DOHH2 (cell line): ENCODE measurements around the gene HHEX.
"Not testable (repeated sequence)": the region's sequence is repeated elsewhere in the genome, so short reads cannot be mapped to it uniquely, and the experiment has no call there.

Source experiments
- H3F3A ChIP-seq: fragments of 200-600 bp; sonication (generic), shearing (Covaris generic); 2 replicates; pipeline ENCODE4 v1.6.0; 2016; ENCODE audit warnings: antibody characterized with exemption, mild to moderate bottlenecking; ENCODE audit not compliant: control insufficient read depth, insufficient read depth
- H3K27ac ChIP-seq: fragments of 200-600 bp; sonication (generic); 2 replicates; pipeline ENCODE4 v1.5.1; 2014; ENCODE audit warnings: low read depth, mild to moderate bottlenecking, low read length, moderate library complexity
- H3K27me3 ChIP-seq: fragments of 200-600 bp; sonication (generic); 2 replicates; pipeline ENCODE4 v1.6.1; 2014; ENCODE audit warnings: mild to moderate bottlenecking, low read length, mixed read lengths; ENCODE audit not compliant: control insufficient read depth
- H3K36me3 ChIP-seq: fragments of 200-600 bp; sonication (generic); 2 replicates; pipeline ENCODE4 v1.6.1; 2014; ENCODE audit warnings: mild to moderate bottlenecking, low read length, moderate library complexity, mixed read lengths; ENCODE audit not compliant: control insufficient read depth
- H3K4me1 ChIP-seq: fragments of 200-600 bp; sonication (generic); 2 replicates; pipeline ENCODE4 v1.6.1; 2014; ENCODE audit warnings: mild to moderate bottlenecking, low read length, mixed read lengths; ENCODE audit not compliant: control insufficient read depth
- H3K4me2 ChIP-seq: fragments of 200-600 bp; sonication (generic); 2 replicates; pipeline ENCODE4 v1.6.0; 2014; ENCODE audit warnings: mild to moderate bottlenecking, low read length, moderate library complexity
- H3K4me3 ChIP-seq: fragments of 200-600 bp; sonication (generic); 2 replicates; pipeline ENCODE4 v1.5.1; 2014; ENCODE audit warnings: mild to moderate bottlenecking, low read length, mixed read lengths
- H3K79me2 ChIP-seq: fragments of 200-600 bp; sonication (generic); 2 replicates; pipeline ENCODE4 v1.6.1; 2014; ENCODE audit warnings: mild to moderate bottlenecking, low read length, mixed read lengths; ENCODE audit not compliant: control insufficient read depth
- H3K9me2 ChIP-seq: fragments of 200-600 bp; sonication (generic); replicated peaks from 2 replicates; pipeline ENCODE4 v1.6.1; 2014; ENCODE audit warnings: mild to moderate bottlenecking, low read length, mixed read lengths; ENCODE audit not compliant: control insufficient read depth
- H3K9me3 ChIP-seq: fragments of 200-600 bp; sonication (generic); 2 replicates; pipeline ENCODE4 v1.6.1; 2014; ENCODE audit warnings: antibody characterized with exemption, low read length, mixed read lengths; ENCODE audit not compliant: control insufficient read depth, insufficient read depth
- H4K20me1 ChIP-seq: fragments of 200-600 bp; sonication (generic); 2 replicates; pipeline ENCODE4 v1.6.0; 2014; ENCODE audit warnings: low read depth, mild to moderate bottlenecking, antibody characterized with exemption, low read length, moderate library complexity; ENCODE audit not compliant: control insufficient read depth, insufficient read depth
- EZH2phosphoT487 ChIP-seq: fragments of 200-600 bp; sonication (generic); IDR thresholded peaks from 2 replicates; pipeline ENCODE4 v1.6.1; 2017; ENCODE audit warnings: borderline replicate concordance, mild to moderate bottlenecking, antibody characterized with exemption, low read length, moderate library complexity, mixed read lengths
- TF ChIP-seq, protein P1 (sequence below): fragments of 200-600 bp; sonication (generic); IDR thresholded peaks from one replicate; pipeline ENCODE4 v1.5.1; 2014; ENCODE audit warnings: antibody characterized with exemption, mild to moderate bottlenecking, low read depth, low read length; ENCODE audit not compliant: poor library complexity, severe bottlenecking

HHEX gene

GRCh38 chr10:92689663-92690210, at the start of gene HHEX:
HHEX (plus strand) TSS chr10:92689955; CDS start chr10:92689987, 32 bp downstream.
- TF ChIP-seq EZH2phosphoT487, result no peak
- TF ChIP-seq, protein P1, sequence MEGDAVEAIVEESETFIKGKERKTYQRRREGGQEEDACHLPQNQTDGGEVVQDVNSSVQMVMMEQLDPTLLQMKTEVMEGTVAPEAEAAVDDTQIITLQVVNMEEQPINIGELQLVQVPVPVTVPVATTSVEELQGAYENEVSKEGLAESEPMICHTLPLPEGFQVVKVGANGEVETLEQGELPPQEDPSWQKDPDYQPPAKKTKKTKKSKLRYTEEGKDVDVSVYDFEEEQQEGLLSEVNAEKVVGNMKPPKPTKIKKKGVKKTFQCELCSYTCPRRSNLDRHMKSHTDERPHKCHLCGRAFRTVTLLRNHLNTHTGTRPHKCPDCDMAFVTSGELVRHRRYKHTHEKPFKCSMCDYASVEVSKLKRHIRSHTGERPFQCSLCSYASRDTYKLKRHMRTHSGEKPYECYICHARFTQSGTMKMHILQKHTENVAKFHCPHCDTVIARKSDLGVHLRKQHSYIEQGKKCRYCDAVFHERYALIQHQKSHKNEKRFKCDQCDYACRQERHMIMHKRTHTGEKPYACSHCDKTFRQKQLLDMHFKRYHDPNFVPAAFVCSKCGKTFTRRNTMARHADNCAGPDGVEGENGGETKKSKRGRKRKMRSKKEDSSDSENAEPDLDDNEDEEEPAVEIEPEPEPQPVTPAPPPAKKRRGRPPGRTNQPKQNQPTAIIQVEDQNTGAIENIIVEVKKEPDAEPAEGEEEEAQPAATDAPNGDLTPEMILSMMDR, result no peak
- peaks cover 29% of the 10 kb centered on the region for H3F3A ChIP-seq
- no peaks in the 10 kb centered on the region for H3K79me2 ChIP-seq
- peaks cover 42% of the 10 kb centered on the region for H3K4me1 ChIP-seq
- H3K4me2 ChIP-seq, result peak within 1 kb of the TSS; percentile 97
- 0 out of 2 replicates have a peak within 1 kb of the TSS, but pooled peaks have one; percentile 3 for H3K27ac ChIP-seq
- H3K27me3 ChIP-seq, result peaks cover 57% of the 10 kb centered on the region
- H3K4me3 ChIP-seq, result peak within 1 kb of the TSS; percentile 84
- H3K9me2 ChIP-seq, result no peaks in the 10 kb centered on the region
- H4K20me1 ChIP-seq, result 0 out of 2 replicates have a peak, but pooled peaks cover 4% of the 10 kb centered on the region
- no peaks in the 10 kb centered on the region for H3K9me3 ChIP-seq
- H3K36me3 ChIP-seq, result peaks cover 8% of the 10 kb centered on the region

DNA sequence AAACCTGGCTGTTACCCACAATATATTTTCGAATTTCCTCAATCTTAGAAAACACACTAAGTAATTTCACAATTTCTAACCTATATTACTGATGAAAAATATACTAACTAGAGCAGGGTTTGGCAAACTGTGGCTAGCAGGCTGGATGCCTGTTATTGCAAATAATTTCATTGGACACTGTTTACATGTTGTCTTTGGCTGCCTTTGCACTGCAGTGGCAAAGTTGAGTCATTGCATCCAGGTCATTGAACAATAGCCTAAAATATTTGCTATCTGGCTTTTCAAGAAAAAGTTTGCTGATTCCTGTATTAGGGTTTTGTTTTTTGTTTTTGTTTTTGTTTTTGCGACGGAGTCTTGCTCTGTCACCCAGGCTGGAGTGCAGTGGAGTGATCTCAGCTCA, 49.6 kb upstream of the HHEX start:
- Histone ChIP-seq H3F3A (peaks cover 23% of the 10 kb centered on the region), H3K4me1 (no peaks in the 10 kb centered on the region), H4K20me1 (no peaks in the 10 kb centered on the region), H3K9me2 (no peaks in the 10 kb centered on the region), H3K27me3 (no peaks in the 10 kb centered on the region), H3K79me2 (0 out of 2 replicates have a peak, but pooled peaks cover 4% of the 10 kb centered on the region), H3K27ac (no peak overlapping the region), H3K4me2 (no peak overlapping the region), H3K36me3 (peaks cover 84% of the 10 kb centered on the region), H3K4me3 (no peak overlapping the region), H3K9me3 (no peaks in the 10 kb centered on the region)
- no peak for TF ChIP-seq EZH2phosphoT487
- TF ChIP-seq, protein P1, result no peak

- H3K27ac ChIP-seq, result no peak overlapping the region
- peaks cover 19% of the 10 kb centered on the region for H3F3A ChIP-seq
- no peaks in the 10 kb centered on the region for H3K9me3 ChIP-seq
- 0 out of 2 replicates have a peak, but pooled peaks cover 3% of the 10 kb centered on the region for H4K20me1 ChIP-seq
- TF ChIP-seq EZH2phosphoT487, result no peak
- no peak overlapping the region for H3K4me3 ChIP-seq
- H3K4me1 ChIP-seq, result no peaks in the 10 kb centered on the region
- 0 out of 2 replicates have a peak, but pooled peaks cover 4% of the 10 kb centered on the region for H3K79me2 ChIP-seq
- peaks cover 85% of the 10 kb centered on the region for H3K36me3 ChIP-seq
- H3K27me3 ChIP-seq, result no peaks in the 10 kb centered on the region
- H3K9me2 ChIP-seq, result no peaks in the 10 kb centered on the region
- no peak overlapping the region for H3K4me2 ChIP-seq
These were observed 48.3 kb upstream of the HHEX start for GRCh38 chr10:92641492-92641891.

- no peaks in the 10 kb centered on the region for H3K4me1 ChIP-seq
- H3K27ac ChIP-seq, result no peak overlapping the region
- H3K4me2 ChIP-seq, result no peak overlapping the region
- H3K4me3 ChIP-seq, result no peak overlapping the region
- no peaks in the 10 kb centered on the region for H3K9me3 ChIP-seq
- no peak for TF ChIP-seq EZH2phosphoT487
- TF ChIP-seq, protein P1, result no peak
- H3F3A ChIP-seq, result peaks cover 10% of the 10 kb centered on the region; the same call in 1 of the 2 replicates
- 0 out of 2 replicates have a peak, but pooled peaks cover 4% of the 10 kb centered on the region for H3K79me2 ChIP-seq
- H3K36me3 ChIP-seq, result peaks cover 87% of the 10 kb centered on the region
- no peaks in the 10 kb centered on the region for H3K9me2 ChIP-seq
- H3K27me3 ChIP-seq, result no peaks in the 10 kb centered on the region
- 0 out of 2 replicates have a peak, but pooled peaks cover 3% of the 10 kb centered on the region for H4K20me1 ChIP-seq
These were observed 44.8 kb upstream of the HHEX start for GRCh38 chr10:92644921-92645320.

DNA sequence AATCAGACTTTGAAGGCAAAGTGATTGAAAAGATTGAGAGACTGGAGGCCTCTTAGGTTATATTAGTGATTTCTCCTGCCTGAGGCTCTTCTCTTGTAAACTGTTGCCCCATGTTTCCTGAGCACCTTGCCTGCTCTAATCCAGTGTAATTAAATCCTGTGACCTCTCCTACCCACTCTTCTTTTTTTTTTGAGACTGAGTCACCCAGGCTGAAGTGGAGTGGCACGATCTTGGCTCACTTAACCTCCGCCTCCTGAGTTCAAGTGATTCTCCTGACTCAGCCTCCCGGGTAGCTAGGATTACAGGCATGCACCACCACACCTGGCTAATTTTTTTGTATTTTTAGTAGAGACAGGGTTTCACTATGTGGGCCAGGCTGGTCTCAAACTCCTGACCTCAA, 38.9 kb upstream of the HHEX start:
- not testable (repeated sequence) for H3K9me3 ChIP-seq, H3K79me2 ChIP-seq, H3K4me3 ChIP-seq, H4K20me1 ChIP-seq, H3K4me1 ChIP-seq, H3K4me2 ChIP-seq, H3K9me2 ChIP-seq, H3K27me3 ChIP-seq, H3K27ac ChIP-seq
- Histone ChIP-seq H3K36me3 (peaks cover 92% of the 10 kb centered on the region), H3F3A (peaks cover 18% of the 10 kb centered on the region; the same call in 1 of the 2 replicates)
